22Rv1 (cell line): ENCODE results near the gene NHERF2.

Experiments
- CTCF ChIP-seq: fragments of 450-650 bp; IDR thresholded peaks from 2 replicates; pipeline ENCODE4 v1.5.1; 2017; ENCODE audit warnings: mild to moderate bottlenecking
- ZFX ChIP-seq: fragments of 450-650 bp; IDR thresholded peaks from 2 replicates; pipeline ENCODE4 v1.6.1; 2017; ENCODE audit warnings: antibody characterized with exemption, borderline replicate concordance

- TF ChIP-seq CTCF (no peak), ZFX (no peak)
These were observed 25.7 kb upstream of the NHERF2 start for GRCh38 chr16:2001035-2001434.
